Stomach (tissue), 4 donors: Measurements from ENCODE around the gene IFNGR1.

Experiments used
- CTCF ChIP-seq, 7 experiments: fragments of 450-650 bp in 4 of 7; fragments of 200-600 bp in 3 of 7; sonication (generic) in 3 of 7; IDR thresholded peaks; one replicate each; pipeline ENCODE4 v1.5.1; 2016 to 2019; ENCODE audit warnings: antibody characterized with exemption in 7 of 7, control low read depth in 2 of 7, mild to moderate bottlenecking in 1 of 7
- POLR2A ChIP-seq, 4 donors: fragments of 450-650 bp; IDR thresholded peaks; one replicate each; pipeline ENCODE4 v1.6.1; 2016; ENCODE audit warnings: antibody characterized with exemption in 4 of 4, control low read depth in 2 of 4, mild to moderate bottlenecking in 1 of 4, moderate library complexity in 1 of 4
- POLR2AphosphoS5 ChIP-seq, 3 donors: sonication (generic); formaldehyde crosslinking; IDR thresholded peaks; one replicate each; pipeline ENCODE4 v1.6.1; 2016; ENCODE audit warnings: antibody characterized with exemption in 3 of 3

- TF ChIP-seq CTCF (IDR thresholded peaks at IDR 0.05) = no peak
- TF ChIP-seq POLR2A (IDR thresholded peaks at IDR 0.05) = no peak
- no peak for TF ChIP-seq POLR2AphosphoS5 (IDR thresholded peaks at IDR 0.05)
Measured at GRCh38 chr6:137167702-137168377, 51.3 kb downstream of the IFNGR1 start.
